ENCODE measurements around the gene SYT2. TPM values are rescaled to one million over a fixed set of nuclear protein-coding genes. Genes with fewer than 3 reads are reported as not detected.
"Not testable (repeated sequence)": the region's sequence is repeated elsewhere in the genome, so short reads cannot be mapped to it uniquely, and the experiment has no call there.

The SYT2 gene
- total and polyA plus RNA-seq, 4 donors: 0.03 to 0.09 (median 0.05) TPM; not detected in 1

DNA sequence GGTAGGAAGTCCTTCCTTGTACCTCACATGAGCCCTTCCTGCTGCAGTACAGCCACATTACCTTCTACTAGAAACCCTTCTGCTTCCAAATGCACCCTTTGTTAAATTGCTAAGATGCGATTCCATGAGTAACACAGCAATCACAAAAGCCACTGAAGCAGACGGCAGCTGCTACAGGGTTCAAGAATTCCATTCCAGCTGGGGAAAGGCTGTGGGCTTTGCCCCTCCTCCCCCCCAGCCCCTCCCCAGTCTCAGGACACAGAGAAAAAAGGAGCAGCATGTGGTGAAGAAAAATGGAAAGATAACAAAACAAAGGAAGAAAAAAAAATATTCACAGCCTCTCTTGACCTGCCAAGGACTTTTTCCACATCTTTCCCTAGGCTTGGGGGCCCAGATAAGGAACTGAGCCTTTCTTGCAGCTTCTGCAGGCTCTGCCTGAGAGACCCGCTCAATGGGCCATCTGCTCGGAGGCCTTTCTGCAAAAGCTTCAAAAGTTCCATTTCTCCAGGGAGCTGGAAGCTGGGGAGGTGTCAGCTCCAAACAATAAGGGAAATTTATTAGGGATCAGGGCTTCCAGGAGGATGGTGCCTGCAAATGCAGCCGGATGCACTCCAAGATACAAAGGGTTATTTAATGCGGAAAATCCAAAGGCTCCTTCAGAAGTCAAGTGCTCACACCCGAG is 72.1 kb downstream of the SYT2 start:
- DNase-seq: no peak
- ATAC-seq (ENCODE audit: low FRiP score): no peak
- Histone ChIP-seq H3K9me3 (ENCODE audit: control insufficient read depth, low read length) (no peaks in the 10 kb centered on the region), H3K27me3 (ENCODE audit: control insufficient read depth in 1 of 2, insufficient read depth in 2 of 2, low read length in 1 of 2) (no peaks in the 10 kb centered on the region), H3K4me3 (ENCODE audit: low read length in 2 of 2) (no peak overlapping the region), H3K36me3 (ENCODE audit: control insufficient read depth in 1 of 2, insufficient read depth in 2 of 2, low read length in 1 of 2) (no peaks in the 10 kb centered on the region), H3K4me1 (ENCODE audit: control insufficient read depth in 1 of 2, insufficient read depth in 2 of 2, low read length in 2 of 2) (no peaks in the 10 kb centered on the region), H3K27ac (ENCODE audit: low read depth in 1 of 2, low read length in 2 of 2) (no peak overlapping the region)
- 82 to 84% methylated on average over 7 of the region's 7 CpGs for WGBS, 2 donors
- intact Hi-C loops (cut with DNase I): no loop called here

DNA sequence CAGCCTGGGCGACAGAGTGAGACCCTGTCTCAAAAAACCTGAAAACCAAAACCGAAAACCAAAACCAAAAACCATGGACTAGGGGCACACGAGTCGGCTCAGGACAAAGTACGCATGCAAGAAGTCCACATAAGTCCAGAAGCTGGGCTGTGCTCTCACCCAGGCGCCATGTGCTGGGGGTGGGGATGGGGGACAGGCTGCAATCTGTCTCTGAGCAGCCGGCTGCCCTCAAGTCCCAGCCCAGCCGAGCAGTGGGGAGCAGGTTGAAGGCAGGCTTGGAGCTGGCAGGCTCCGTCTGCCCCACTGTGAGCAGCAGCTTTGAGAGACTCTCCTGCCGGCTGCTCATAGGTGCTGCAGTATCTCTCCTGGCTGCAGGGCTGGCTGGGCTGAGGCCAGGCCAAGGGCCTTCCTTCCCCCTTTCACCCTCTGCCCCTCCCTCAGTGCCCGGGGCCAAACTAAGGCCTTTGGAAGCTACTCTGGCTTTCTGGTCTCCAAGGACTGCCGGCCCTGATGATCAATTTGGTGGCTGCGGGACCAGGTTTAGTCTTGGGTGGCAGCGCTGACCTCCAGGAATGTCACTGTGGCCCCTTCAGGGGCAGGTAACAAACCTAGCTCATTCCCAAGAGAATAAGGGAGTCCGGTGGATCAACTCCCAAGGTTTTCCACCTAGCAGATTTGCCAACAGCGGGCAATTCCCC is 72.8 kb downstream of the SYT2 start:
- DNase-seq; H3K4me1 ChIP-seq (ENCODE audit: control insufficient read depth in 1 of 2, insufficient read depth in 2 of 2, low read length in 2 of 2); H3K4me3 ChIP-seq (ENCODE audit: low read length in 2 of 2); ATAC-seq (ENCODE audit: low FRiP score); H3K36me3 ChIP-seq (ENCODE audit: control insufficient read depth in 1 of 2, insufficient read depth in 2 of 2, low read length in 1 of 2); H3K9me3 ChIP-seq (ENCODE audit: control insufficient read depth, low read length); H3K27ac ChIP-seq (ENCODE audit: low read depth in 1 of 2, low read length in 2 of 2); H3K27me3 ChIP-seq (ENCODE audit: control insufficient read depth in 1 of 2, insufficient read depth in 2 of 2, low read length in 1 of 2); intact Hi-C loops (cut with DNase I): not testable (repeated sequence)
- WGBS, 2 donors: 90% methylated on average over 16 of the region's 16 CpGs

DNA sequence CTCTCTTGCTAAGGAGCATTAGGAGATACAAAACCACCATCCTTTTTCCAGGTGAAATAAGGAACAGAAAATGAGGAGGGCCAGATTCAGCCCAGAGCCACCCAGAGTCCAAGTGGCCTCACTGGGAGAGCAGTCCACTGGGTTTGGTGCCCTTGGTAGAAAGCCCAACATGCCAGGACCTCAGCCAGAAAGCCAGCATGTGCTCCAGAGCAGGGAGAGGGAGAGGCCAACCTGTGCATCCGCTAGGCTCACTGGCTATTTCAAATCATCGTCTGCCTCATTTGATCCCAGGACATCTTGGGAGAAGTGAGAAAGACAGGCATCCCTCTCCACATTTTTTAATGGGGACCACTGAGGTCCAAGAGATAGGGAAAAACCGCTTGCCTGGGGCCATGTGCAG is 74.1 kb downstream of the SYT2 start:
- H3K9me3 ChIP-seq (ENCODE audit: control insufficient read depth, low read length); H3K27me3 ChIP-seq (ENCODE audit: control insufficient read depth in 1 of 2, insufficient read depth in 2 of 2, low read length in 1 of 2); H3K27ac ChIP-seq (ENCODE audit: low read depth in 1 of 2, low read length in 2 of 2); DNase-seq; intact Hi-C loops (cut with DNase I); H3K4me3 ChIP-seq (ENCODE audit: low read length in 2 of 2); H3K36me3 ChIP-seq (ENCODE audit: control insufficient read depth in 1 of 2, insufficient read depth in 2 of 2, low read length in 1 of 2); ATAC-seq (ENCODE audit: low FRiP score); H3K4me1 ChIP-seq (ENCODE audit: control insufficient read depth in 1 of 2, insufficient read depth in 2 of 2, low read length in 2 of 2): not testable (repeated sequence)
- 44 to 51% methylated on average over 3 of the region's 3 CpGs for WGBS, 2 donors

DNA sequence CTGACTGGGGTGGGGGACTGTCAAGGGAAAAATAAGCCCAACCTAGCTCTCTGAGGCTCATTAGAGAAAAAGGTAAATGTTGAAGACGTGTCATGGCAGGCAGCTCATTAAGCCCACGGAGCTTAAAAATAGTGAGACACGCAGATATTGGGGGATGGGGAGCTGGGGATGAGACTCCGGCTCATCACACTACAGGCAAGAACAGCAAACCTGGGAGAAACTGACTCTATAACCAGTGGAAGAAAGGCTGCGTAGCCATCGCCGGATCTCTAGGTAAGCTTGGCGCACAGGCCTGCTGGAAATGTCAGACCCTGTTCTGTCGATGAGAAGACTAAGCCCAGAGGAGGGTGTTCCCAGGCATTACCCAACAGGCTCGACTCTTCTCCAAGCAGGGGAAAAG is 78.0 kb downstream of the SYT2 start:
- WGBS, 2 donors: 91 to 94% methylated on average over 10 of the region's 10 CpGs
- Histone ChIP-seq H3K4me1 (ENCODE audit: control insufficient read depth in 1 of 2, insufficient read depth in 2 of 2, low read length in 2 of 2) (no peaks in the 10 kb centered on the region), H3K9me3 (ENCODE audit: control insufficient read depth, low read length) (no peaks in the 10 kb centered on the region), H3K4me3 (ENCODE audit: low read length in 2 of 2) (no peak overlapping the region), H3K36me3 (ENCODE audit: control insufficient read depth in 1 of 2, insufficient read depth in 2 of 2, low read length in 1 of 2) (no peaks in the 10 kb centered on the region), H3K27me3 (ENCODE audit: control insufficient read depth in 1 of 2, insufficient read depth in 2 of 2, low read length in 1 of 2) (no peaks in the 10 kb centered on the region), H3K27ac (ENCODE audit: low read depth in 1 of 2, low read length in 2 of 2) (no peak overlapping the region)
- DNase-seq: no peak
- ATAC-seq (ENCODE audit: low FRiP score): no peak
- intact Hi-C loops (cut with DNase I): no loop called here

DNA sequence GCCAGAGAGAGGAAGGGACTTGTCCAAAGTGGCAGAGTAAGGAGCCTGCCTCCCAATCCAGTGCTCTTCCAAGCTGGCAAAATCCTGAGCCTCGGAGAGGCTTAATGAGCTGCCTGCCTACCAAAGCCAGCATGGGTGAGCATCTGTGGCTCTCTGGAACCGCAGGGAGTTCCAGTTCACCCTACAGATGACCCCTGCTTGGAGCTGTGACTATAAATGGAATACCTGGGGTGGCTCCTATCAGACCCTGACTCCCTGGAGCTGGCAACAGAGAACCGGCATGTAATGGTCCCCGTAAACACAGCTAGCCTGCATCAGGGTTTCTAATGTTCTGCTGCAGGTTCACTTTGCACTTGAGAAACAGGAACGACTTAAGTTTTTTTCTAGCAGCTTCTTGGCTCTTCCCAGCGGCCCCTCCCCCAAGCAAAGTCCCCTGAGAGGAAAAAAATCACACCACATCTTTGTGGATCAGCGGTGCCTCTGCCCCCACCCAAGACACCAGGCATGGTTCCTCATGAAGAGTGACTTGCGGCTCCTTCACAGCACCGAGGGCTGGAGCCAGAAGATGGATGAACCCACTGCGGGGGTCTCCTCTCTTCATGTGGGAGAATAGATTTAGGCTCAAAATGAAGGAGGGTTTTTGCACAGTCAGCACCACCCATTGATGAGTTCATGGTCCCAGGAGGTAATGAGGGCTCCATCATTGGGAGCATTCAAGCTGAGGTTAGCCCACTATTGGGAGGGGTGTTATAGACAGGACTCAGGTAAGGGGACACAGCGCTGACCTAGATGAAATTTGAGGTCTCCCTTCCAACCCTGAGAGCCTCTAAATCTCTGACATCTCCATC is 79.0 kb downstream of the SYT2 start:
- no peaks in the 10 kb centered on the region for H3K9me3 ChIP-seq (ENCODE audit: control insufficient read depth, low read length)
- no peak overlapping the region for H3K27ac ChIP-seq (ENCODE audit: low read depth in 1 of 2, low read length in 2 of 2)
- DNase-seq (peak in 1 of 2 donors; percentile 70), ATAC-seq (ENCODE audit: low FRiP score) (no peak)
- WGBS, 2 donors: 57 to 59% methylated on average over 11 of the region's 11 CpGs
- no peak overlapping the region for H3K4me3 ChIP-seq (ENCODE audit: low read length in 2 of 2)
- H3K4me1 ChIP-seq (ENCODE audit: control insufficient read depth in 1 of 2, insufficient read depth in 2 of 2, low read length in 2 of 2): no peaks in the 10 kb centered on the region
- H3K27me3 ChIP-seq (ENCODE audit: control insufficient read depth in 1 of 2, insufficient read depth in 2 of 2, low read length in 1 of 2): no peaks in the 10 kb centered on the region
- H3K36me3 ChIP-seq (ENCODE audit: control insufficient read depth in 1 of 2, insufficient read depth in 2 of 2, low read length in 1 of 2): no peaks in the 10 kb centered on the region
- intact Hi-C loops (cut with DNase I): no loop called here

DNA sequence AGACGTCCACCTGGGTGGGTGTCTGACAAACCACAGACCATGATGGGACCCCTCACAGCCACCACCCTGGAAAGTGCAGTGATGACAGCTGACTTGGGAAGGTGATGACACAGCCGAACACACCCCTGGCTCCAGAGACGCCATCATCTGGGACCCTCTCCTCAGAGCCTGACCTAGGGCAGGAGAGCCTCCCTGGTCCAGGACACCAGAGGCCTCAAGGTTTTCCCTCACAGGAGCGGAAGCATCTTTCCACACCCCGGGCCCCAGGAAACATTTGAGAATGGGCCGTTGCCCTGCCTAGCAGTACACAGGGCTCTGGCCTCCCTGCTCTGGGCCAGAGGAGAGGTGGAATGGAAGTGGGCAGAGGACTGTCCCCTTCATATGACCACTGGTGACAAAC is 79.7 kb downstream of the SYT2 start:
- 73 to 78% methylated on average over 6 of the region's 6 CpGs for WGBS, 2 donors
- Histone ChIP-seq H3K27me3 (ENCODE audit: control insufficient read depth in 1 of 2, insufficient read depth in 2 of 2, low read length in 1 of 2) (no peaks in the 10 kb centered on the region), H3K36me3 (ENCODE audit: control insufficient read depth in 1 of 2, insufficient read depth in 2 of 2, low read length in 1 of 2) (no peaks in the 10 kb centered on the region), H3K27ac (ENCODE audit: low read depth in 1 of 2, low read length in 2 of 2) (no peak overlapping the region), H3K4me3 (ENCODE audit: low read length in 2 of 2) (no peak overlapping the region), H3K4me1 (ENCODE audit: control insufficient read depth in 1 of 2, insufficient read depth in 2 of 2, low read length in 2 of 2) (no peaks in the 10 kb centered on the region), H3K9me3 (ENCODE audit: control insufficient read depth, low read length) (no peaks in the 10 kb centered on the region)
- intact Hi-C loops (cut with DNase I): no loop called here
- peak in 1 of 2 donors; percentile 57 for DNase-seq
- no peak for ATAC-seq (ENCODE audit: low FRiP score)

DNA sequence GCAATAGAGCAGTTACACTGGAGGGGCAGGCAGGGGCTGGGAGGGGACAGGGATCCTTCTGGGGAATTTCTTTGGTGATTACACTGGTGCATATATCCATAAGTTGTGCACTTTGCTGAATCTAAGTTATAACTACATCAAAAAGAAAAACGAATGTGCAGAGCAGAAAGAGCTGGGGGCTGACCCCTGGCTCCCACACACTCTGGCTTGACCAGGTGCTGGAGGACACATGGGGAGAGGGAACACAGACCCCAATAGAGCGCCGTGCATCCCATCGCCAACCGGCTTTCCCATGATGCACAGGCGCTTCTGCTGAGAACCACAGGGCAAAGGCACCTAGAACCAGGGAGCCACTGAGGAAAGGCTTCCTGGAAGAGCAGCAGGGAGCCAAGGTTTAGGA is 80.2 kb downstream of the SYT2 start:
- H3K36me3 ChIP-seq (ENCODE audit: control insufficient read depth in 1 of 2, insufficient read depth in 2 of 2, low read length in 1 of 2); H3K4me1 ChIP-seq (ENCODE audit: control insufficient read depth in 1 of 2, insufficient read depth in 2 of 2, low read length in 2 of 2); H3K27ac ChIP-seq (ENCODE audit: low read depth in 1 of 2, low read length in 2 of 2); H3K27me3 ChIP-seq (ENCODE audit: control insufficient read depth in 1 of 2, insufficient read depth in 2 of 2, low read length in 1 of 2); H3K9me3 ChIP-seq (ENCODE audit: control insufficient read depth, low read length); intact Hi-C loops (cut with DNase I); H3K4me3 ChIP-seq (ENCODE audit: low read length in 2 of 2); ATAC-seq (ENCODE audit: low FRiP score): not testable (repeated sequence)
- DNase-seq: peak in 1 of 2 donors; percentile 16
- 77 to 81% methylated on average over 6 of the region's 6 CpGs for WGBS, 2 donors

DNA sequence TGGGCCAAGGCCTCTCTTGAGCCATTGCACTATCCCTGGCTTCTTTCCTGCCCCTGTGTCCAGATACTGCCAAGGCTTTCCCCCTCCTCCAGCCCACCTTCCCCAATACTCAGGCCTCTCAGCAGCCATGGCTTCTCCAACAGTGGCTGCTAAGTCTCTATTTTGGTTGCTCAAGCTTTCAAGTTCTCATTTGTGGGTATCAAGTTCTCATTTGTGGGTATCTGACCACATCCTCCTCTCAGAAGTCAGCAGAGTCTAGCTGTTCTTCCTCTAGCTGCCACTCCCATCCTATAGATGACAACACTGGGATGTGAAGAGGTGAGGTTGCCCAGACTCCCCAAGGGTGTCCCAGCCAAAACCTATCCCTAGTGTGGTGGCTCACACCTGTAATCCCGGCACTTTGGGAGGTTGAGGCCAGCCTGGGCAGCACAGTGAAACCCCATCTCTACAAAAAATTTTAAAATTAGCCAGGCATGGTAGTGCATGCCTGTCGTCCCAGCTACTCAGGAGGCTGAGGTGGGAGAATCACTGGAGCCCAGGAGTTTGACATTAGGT is 80.9 kb downstream of the SYT2 start:
- DNase-seq: peak in 1 of 2 donors; percentile 28
- not testable (repeated sequence) for H3K9me3 ChIP-seq (ENCODE audit: control insufficient read depth, low read length); ATAC-seq (ENCODE audit: low FRiP score); H3K27me3 ChIP-seq (ENCODE audit: control insufficient read depth in 1 of 2, insufficient read depth in 2 of 2, low read length in 1 of 2); H3K36me3 ChIP-seq (ENCODE audit: control insufficient read depth in 1 of 2, insufficient read depth in 2 of 2, low read length in 1 of 2); H3K4me1 ChIP-seq (ENCODE audit: control insufficient read depth in 1 of 2, insufficient read depth in 2 of 2, low read length in 2 of 2); H3K4me3 ChIP-seq (ENCODE audit: low read length in 2 of 2); H3K27ac ChIP-seq (ENCODE audit: low read depth in 1 of 2, low read length in 2 of 2)
- WGBS, 2 donors: 72 to 95% methylated on average over 2 of the region's 2 CpGs
- intact Hi-C loops (cut with DNase I): loop anchor here (5.0 to 10.0 kb wide), 3 partner anchors 55 to 165 kb away; no protein-coding TSS in a partner anchor
